Neural cell (in vitro differentiated cells): ENCODE measurements around the gene IPPK. TPM values are rescaled to one million over a fixed set of nuclear protein-coding genes. Genes with fewer than 3 reads are reported as not detected.

Source experiments
- H2AFZ ChIP-seq: fragments of 200-600, 300-800 bp; sonication (generic), shearing (Covaris generic); 2 replicates; pipeline ENCODE4 v1.6.0; 2014; ENCODE audit warnings: low read depth, mild to moderate bottlenecking, antibody characterized with exemption, low read length, moderate library complexity
- H3F3A ChIP-seq: fragments of 200-600 bp; shearing (Covaris generic); 2 replicates; pipeline ENCODE4 v1.6.1; 2016; ENCODE audit warnings: mild to moderate bottlenecking, moderate library complexity, mixed read lengths, antibody characterized with exemption, low read length; ENCODE audit not compliant: insufficient read depth, poor library complexity, severe bottlenecking
- H3K27ac ChIP-seq: fragments of 200-600, 300-800 bp; sonication (generic), shearing (Covaris generic); 2 replicates; pipeline ENCODE4 v1.5.1; 2014; ENCODE audit warnings: mild to moderate bottlenecking, low read length, moderate library complexity
- H3K27me3 ChIP-seq: fragments of 300-800, 200-600 bp; sonication (generic), shearing (Covaris generic); 2 replicates; pipeline ENCODE4 v1.6.0; 2014; ENCODE audit warnings: mild to moderate bottlenecking, low read depth, low read length, moderate library complexity; ENCODE audit not compliant: insufficient read depth
- H3K36me3 ChIP-seq: fragments of 300-800, 200-600 bp; sonication (generic), shearing (Covaris generic); 2 replicates; pipeline ENCODE4 v1.5.1; 2014; ENCODE audit warnings: mild to moderate bottlenecking, antibody characterized with exemption, low read length, moderate library complexity; ENCODE audit not compliant: insufficient read depth
- H3K4me2 ChIP-seq: fragments of 300-800, 200-600 bp; sonication (generic), shearing (Covaris generic); 2 replicates; pipeline ENCODE4 v1.6.0; 2014; ENCODE audit warnings: mild to moderate bottlenecking, low read length
- H3K4me3 ChIP-seq: fragments of 300-800, 200-600 bp; sonication (generic), shearing (Covaris generic); 2 replicates; pipeline ENCODE4 v1.5.1; 2014; ENCODE audit warnings: mild to moderate bottlenecking, low read length, moderate library complexity
- H3K79me2 ChIP-seq: fragments of 200-600 bp; shearing (Covaris generic); replicated peaks from 2 replicates; pipeline ENCODE4 v1.6.0; 2014; ENCODE audit warnings: mild to moderate bottlenecking, low read length, moderate library complexity; ENCODE audit not compliant: insufficient read depth
- H3K9ac ChIP-seq: fragments of 300-800, 200-600 bp; sonication (generic), shearing (Covaris generic); 2 replicates; pipeline ENCODE4 v1.6.1; 2016; ENCODE audit warnings: mild to moderate bottlenecking, low read length, mixed read lengths
- H3K9me2 ChIP-seq: fragments of 200-600 bp; shearing (Covaris generic); 2 replicates; pipeline ENCODE4 v1.6.1; 2016; ENCODE audit warnings: mild to moderate bottlenecking, low read length, mixed read lengths; ENCODE audit not compliant: insufficient read depth
- H3K9me3 ChIP-seq: fragments of 200-600, 300-800 bp; sonication (generic), shearing (Covaris generic); 2 replicates; pipeline ENCODE4 v1.6.1; 2016; ENCODE audit warnings: mild to moderate bottlenecking, mixed run types, low read length, moderate library complexity, mixed read lengths
- H4K20me1 ChIP-seq: fragments of 200-600 bp; shearing (Covaris generic); 2 replicates; pipeline ENCODE4 v1.6.1; 2016; ENCODE audit warnings: mild to moderate bottlenecking, mixed run types; ENCODE audit not compliant: insufficient read depth
- EP300 ChIP-seq: fragments of 450-650 bp; conservative IDR thresholded peaks from 2 replicates; pipeline ENCODE4 v1.6.1; 2014; ENCODE audit warnings: antibody characterized with exemption, mild to moderate bottlenecking, moderate library complexity; ENCODE audit not compliant: poor library complexity, severe bottlenecking
- EZH2 ChIP-seq: fragments of 200-600, 300-800 bp; shearing (Covaris generic), sonication (generic); IDR thresholded peaks from 2 replicates; pipeline ENCODE4 v1.6.1; 2014; ENCODE audit warnings: antibody characterized with exemption, low read length, borderline replicate concordance, mild to moderate bottlenecking; ENCODE audit not compliant: insufficient read depth, poor library complexity, severe bottlenecking
- MXI1 ChIP-seq: fragments of 450-650 bp; conservative IDR thresholded peaks from 2 replicates; pipeline ENCODE4 v1.6.1; 2014; ENCODE audit warnings: antibody characterized with exemption, mild to moderate bottlenecking; ENCODE audit not compliant: poor library complexity, severe bottlenecking
- POLR2AphosphoS5 ChIP-seq: IDR thresholded peaks from 2 replicates; pipeline ENCODE4 v1.6.1; 2012
- RAD21 ChIP-seq: fragments of 450-650 bp; conservative IDR thresholded peaks from 2 replicates; pipeline ENCODE4 v1.6.1; 2014; ENCODE audit warnings: antibody characterized with exemption, mild to moderate bottlenecking, moderate library complexity
- SMC3 ChIP-seq: fragments of 450-650 bp; conservative IDR thresholded peaks from 2 replicates; pipeline ENCODE4 v1.6.1; 2014; ENCODE audit warnings: antibody characterized with exemption, mild to moderate bottlenecking, moderate library complexity; ENCODE audit not compliant: poor library complexity
- TAF1 ChIP-seq: IDR thresholded peaks from 2 replicates; pipeline ENCODE4 v1.6.1; 2012; ENCODE audit warnings: low read depth
- polyA plus RNA-seq: library from polyadenylated mRNA; depleted of rRNA; stranded (reverse); fragments of >200 nt; gene quantifications from 2 replicates; pipeline ENCODE4 v1.2.3, GENCODE V29; 2014
- TF ChIP-seq, protein P1 (sequence below): IDR thresholded peaks from 2 replicates; pipeline ENCODE4 v1.6.1; 2012; ENCODE audit warnings: borderline replicate concordance
- TF ChIP-seq, protein P2 (sequence below): fragments of 450-650 bp; IDR thresholded peaks from 2 replicates; pipeline ENCODE4 v1.5.1; 2014; ENCODE audit warnings: antibody characterized with exemption, mild to moderate bottlenecking, moderate library complexity; ENCODE audit not compliant: poor library complexity, severe bottlenecking

Gene IPPK
- polyA plus RNA-seq, 1 donor from 2014 or later: 34.3 TPM

GRCh38 chr9:92619601-92620300 is 50.2 kb downstream of the IPPK start:
- TF ChIP-seq RAD21 (no peak), EP300 (no peak), MXI1 (no peak)
- no peak overlapping the region for H3K27ac ChIP-seq
- H3K27me3 ChIP-seq: no peaks in the 10 kb centered on the region
- H3K4me2 ChIP-seq: no peak overlapping the region
- H3K79me2 ChIP-seq: no peaks in the 10 kb centered on the region
- no peak overlapping the region for H2AFZ ChIP-seq
- H4K20me1 ChIP-seq: no peaks in the 10 kb centered on the region
- H3K36me3 ChIP-seq: no peaks in the 10 kb centered on the region
- no peak overlapping the region for H3K4me3 ChIP-seq
- no peaks in the 10 kb centered on the region for H3K9me3 ChIP-seq
- no peaks in the 10 kb centered on the region for H3F3A ChIP-seq
- no peaks in the 10 kb centered on the region for H3K9me2 ChIP-seq
- no peak overlapping the region for H3K9ac ChIP-seq

GRCh38 chr9:92618633-92619225 is 51.2 kb downstream of the IPPK start:
- H3K27me3 ChIP-seq: no peaks in the 10 kb centered on the region
- H3K9ac ChIP-seq: no peak overlapping the region
- TF ChIP-seq MXI1 (no peak), POLR2AphosphoS5 (no peak), TAF1 (no peak), EP300 (no peak), RAD21 (no peak)
- TF ChIP-seq, protein P1, sequence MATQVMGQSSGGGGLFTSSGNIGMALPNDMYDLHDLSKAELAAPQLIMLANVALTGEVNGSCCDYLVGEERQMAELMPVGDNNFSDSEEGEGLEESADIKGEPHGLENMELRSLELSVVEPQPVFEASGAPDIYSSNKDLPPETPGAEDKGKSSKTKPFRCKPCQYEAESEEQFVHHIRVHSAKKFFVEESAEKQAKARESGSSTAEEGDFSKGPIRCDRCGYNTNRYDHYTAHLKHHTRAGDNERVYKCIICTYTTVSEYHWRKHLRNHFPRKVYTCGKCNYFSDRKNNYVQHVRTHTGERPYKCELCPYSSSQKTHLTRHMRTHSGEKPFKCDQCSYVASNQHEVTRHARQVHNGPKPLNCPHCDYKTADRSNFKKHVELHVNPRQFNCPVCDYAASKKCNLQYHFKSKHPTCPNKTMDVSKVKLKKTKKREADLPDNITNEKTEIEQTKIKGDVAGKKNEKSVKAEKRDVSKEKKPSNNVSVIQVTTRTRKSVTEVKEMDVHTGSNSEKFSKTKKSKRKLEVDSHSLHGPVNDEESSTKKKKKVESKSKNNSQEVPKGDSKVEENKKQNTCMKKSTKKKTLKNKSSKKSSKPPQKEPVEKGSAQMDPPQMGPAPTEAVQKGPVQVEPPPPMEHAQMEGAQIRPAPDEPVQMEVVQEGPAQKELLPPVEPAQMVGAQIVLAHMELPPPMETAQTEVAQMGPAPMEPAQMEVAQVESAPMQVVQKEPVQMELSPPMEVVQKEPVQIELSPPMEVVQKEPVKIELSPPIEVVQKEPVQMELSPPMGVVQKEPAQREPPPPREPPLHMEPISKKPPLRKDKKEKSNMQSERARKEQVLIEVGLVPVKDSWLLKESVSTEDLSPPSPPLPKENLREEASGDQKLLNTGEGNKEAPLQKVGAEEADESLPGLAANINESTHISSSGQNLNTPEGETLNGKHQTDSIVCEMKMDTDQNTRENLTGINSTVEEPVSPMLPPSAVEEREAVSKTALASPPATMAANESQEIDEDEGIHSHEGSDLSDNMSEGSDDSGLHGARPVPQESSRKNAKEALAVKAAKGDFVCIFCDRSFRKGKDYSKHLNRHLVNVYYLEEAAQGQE: no peak
- H3K9me3 ChIP-seq: no peaks in the 10 kb centered on the region
- H2AFZ ChIP-seq: no peak overlapping the region
- no peak overlapping the region for H3K4me3 ChIP-seq
- no peaks in the 10 kb centered on the region for H3K79me2 ChIP-seq
- no peaks in the 10 kb centered on the region for H3K36me3 ChIP-seq
- no peak overlapping the region for H3K4me2 ChIP-seq
- no peaks in the 10 kb centered on the region for H4K20me1 ChIP-seq
- H3F3A ChIP-seq: no peaks in the 10 kb centered on the region
- H3K27ac ChIP-seq: no peak overlapping the region
- H3K9me2 ChIP-seq: no peaks in the 10 kb centered on the region

- Histone ChIP-seq H3K4me3 (no peak overlapping the region), H3K27me3 (no peaks in the 10 kb centered on the region), H2AFZ (no peak overlapping the region), H3K27ac (no peak overlapping the region), H4K20me1 (no peaks in the 10 kb centered on the region), H3K79me2 (no peaks in the 10 kb centered on the region), H3K36me3 (no peaks in the 10 kb centered on the region), H3K9me3 (no peaks in the 10 kb centered on the region), H3K9ac (no peak overlapping the region), H3F3A (no peaks in the 10 kb centered on the region), H3K9me2 (no peaks in the 10 kb centered on the region), H3K4me2 (no peak overlapping the region)
- TF ChIP-seq, protein P1: no peak
- no peak for TF ChIP-seq EZH2
- no peak for TF ChIP-seq POLR2AphosphoS5
- TF ChIP-seq SMC3: no peak
- TF ChIP-seq, protein P2, sequence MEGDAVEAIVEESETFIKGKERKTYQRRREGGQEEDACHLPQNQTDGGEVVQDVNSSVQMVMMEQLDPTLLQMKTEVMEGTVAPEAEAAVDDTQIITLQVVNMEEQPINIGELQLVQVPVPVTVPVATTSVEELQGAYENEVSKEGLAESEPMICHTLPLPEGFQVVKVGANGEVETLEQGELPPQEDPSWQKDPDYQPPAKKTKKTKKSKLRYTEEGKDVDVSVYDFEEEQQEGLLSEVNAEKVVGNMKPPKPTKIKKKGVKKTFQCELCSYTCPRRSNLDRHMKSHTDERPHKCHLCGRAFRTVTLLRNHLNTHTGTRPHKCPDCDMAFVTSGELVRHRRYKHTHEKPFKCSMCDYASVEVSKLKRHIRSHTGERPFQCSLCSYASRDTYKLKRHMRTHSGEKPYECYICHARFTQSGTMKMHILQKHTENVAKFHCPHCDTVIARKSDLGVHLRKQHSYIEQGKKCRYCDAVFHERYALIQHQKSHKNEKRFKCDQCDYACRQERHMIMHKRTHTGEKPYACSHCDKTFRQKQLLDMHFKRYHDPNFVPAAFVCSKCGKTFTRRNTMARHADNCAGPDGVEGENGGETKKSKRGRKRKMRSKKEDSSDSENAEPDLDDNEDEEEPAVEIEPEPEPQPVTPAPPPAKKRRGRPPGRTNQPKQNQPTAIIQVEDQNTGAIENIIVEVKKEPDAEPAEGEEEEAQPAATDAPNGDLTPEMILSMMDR: no peak
- no peak for TF ChIP-seq RAD21
- TF ChIP-seq EP300: no peak
- no peak for TF ChIP-seq TAF1
- TF ChIP-seq MXI1: no peak
Observed at GRCh38 chr9:92617951-92618510, 51.9 kb downstream of the IPPK start.
